GM10248 (cell line): ENCODE data around the gene C3orf22.

Experiments used
- CTCF ChIA-PET: fragments of 300-600 bp; sonication (Branson Sonifier 250); formaldehyde crosslinking; extraction: SDS; loops from one replicate; lab custom pipeline; 2021; ENCODE audit warnings: antibody characterized with exemption; lab: Yijun Ruan, JAX
- POLR2A ChIA-PET: fragments of 350-650 bp; sonication (Branson Sonifier 250); formaldehyde crosslinking; extraction: SDS; loops from one replicate; lab custom pipeline; 2020; ENCODE audit warnings: antibody characterized with exemption; lab: Yijun Ruan, JAX
- DNase-seq: peaks from one replicate; pipeline ENCODE4 v3.0.0; 2012; ENCODE audit errors: extremely low spot score
- CTCF ChIP-seq: IDR thresholded peaks from 2 replicates; pipeline ENCODE4 v1.5.1; 2012; ENCODE audit warnings: mild to moderate bottlenecking, low read depth; ENCODE audit errors: extremely low read depth, missing control alignments, control extremely low read depth

The C3orf22 gene

DNA sequence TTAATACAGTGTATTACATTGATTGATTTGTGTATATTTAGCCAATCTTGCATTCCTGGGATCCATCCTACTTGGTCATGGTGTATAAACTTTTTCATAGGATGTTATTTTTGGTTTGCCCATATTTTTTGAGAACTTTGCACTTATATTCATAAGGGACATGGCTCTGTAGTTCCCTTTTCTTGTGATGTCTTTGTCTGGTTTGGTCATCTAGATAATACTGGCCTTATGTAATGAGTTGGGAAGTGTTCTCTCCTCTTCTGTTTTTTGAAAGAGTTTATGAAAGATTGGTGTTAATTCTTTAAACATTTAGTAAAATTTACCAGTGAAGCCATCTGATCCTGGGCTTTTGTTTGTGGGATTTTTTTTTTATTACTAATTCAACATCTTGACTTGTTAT, 25.2 kb downstream of the C3orf22 start:
- ChIA-PET CTCF (interaction anchor here (1.3 kb wide), 1 partner anchor 11 kb away, joined by 4 read pairs; no protein-coding TSS in a partner anchor), POLR2A (no interaction called here)
- DNase-seq: no peak
- TF ChIP-seq CTCF: no peak

GRCh38 chr3:126531051-126531330, 27.7 kb downstream of the C3orf22 start:
- no peak for TF ChIP-seq CTCF
- POLR2A ChIA-PET: no interaction called here
- DNase-seq: no peak
- CTCF ChIA-PET: interaction anchor here (1.1 to 1.7 kb wide), 2 partner anchors 9 to 11 kb away, joined by 4 to 5 read pairs; no protein-coding TSS in a partner anchor

DNA sequence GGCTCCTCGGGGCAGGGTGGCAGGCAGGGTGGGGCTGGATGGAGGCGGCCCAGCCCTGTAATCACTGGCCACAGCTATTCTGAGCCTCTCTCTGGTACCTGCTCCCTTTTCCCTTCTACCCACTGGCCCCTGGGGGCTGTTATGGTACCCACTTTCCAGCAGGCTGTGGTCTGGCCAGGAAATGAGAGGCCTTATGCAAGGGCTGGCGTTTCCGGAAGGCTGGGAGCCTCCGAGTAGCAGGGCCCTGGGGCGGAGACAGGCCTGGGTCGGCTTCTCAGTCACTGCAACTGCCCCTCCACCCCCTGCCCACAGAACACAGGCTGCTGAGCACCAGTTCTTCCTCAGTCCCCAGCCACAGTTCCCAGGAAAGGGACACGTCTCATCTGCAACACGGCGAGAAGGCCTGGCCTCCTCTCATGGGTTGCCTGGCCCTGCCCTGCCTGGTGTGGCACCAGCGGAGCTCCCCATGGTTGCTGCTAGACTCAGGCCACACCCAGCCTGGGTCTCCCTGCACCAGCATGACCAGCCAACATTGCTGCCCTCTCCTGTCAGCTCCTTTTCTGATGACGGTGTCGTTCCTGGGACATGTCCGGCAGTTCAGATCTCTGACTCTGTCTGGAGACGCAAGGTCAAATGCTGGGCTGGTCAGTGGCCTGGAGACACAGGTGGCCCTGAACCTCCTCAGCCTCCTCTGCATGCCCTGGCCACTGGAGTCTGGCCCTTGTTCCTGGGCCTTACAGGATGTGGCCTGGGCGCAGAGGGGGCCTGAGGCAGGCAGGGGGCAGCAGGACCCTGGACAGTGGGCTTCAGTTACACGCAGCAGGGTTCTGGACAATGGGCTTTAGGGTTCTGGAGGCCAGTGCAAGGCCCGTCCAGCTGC, 28.3 kb downstream of the C3orf22 start:
- CTCF ChIA-PET: interaction anchor here (1.1 to 1.7 kb wide), 2 partner anchors 8 to 11 kb away, joined by 4 to 5 read pairs; no protein-coding TSS in a partner anchor

GRCh38 chr3:126529585-126530170, 29.1 kb downstream of the C3orf22 start:
- DNase-seq: no peak
- TF ChIP-seq CTCF: no peak
- CTCF ChIA-PET: no interaction called here
- POLR2A ChIA-PET: no interaction called here

More for the DNA sequence above, 28.3 kb downstream of the C3orf22 start:
- DNase-seq: no peak
- POLR2A ChIA-PET: no interaction called here
- TF ChIP-seq CTCF: no peak

- no peak for TF ChIP-seq CTCF
- ChIA-PET POLR2A (no interaction called here), CTCF (interaction anchor here (1.7 kb wide), 1 partner anchor 10 kb away, joined by 4 read pairs; no protein-coding TSS in a partner anchor)
- DNase-seq: no peak
Observed at GRCh38 chr3:126528800-126529541, 29.8 kb downstream of the C3orf22 start.

DNA sequence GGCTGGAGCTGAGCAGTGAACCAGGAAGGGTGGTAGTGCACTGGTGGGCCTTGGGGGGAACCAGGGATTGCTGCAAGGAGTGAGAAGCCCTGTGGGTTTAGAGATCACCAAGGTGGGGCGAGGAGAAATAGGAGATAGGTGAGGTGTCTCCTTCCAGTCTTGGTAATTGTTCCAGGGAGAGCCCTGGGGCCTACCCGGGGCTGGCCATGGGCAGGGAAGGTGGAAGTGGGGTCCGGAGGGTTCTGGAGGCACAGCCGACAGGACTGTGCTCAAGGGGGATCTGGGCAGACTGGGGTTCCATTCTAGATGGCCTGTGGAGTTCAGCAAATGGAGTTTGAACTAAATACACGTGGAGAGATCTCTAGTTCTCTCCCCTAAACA, 30.3 kb downstream of the C3orf22 start:
- no peak for DNase-seq
- CTCF ChIA-PET: interaction anchor here (1.7 kb wide), 1 partner anchor 9 kb away, joined by 4 read pairs; no protein-coding TSS in a partner anchor
- POLR2A ChIA-PET: no interaction called here
- TF ChIP-seq CTCF: no peak
